ENCODE data around the gene CACNA1C. TPM values are rescaled to one million over a fixed set of nuclear protein-coding genes. Genes with fewer than 3 reads are reported as not detected.

Gene CACNA1C
- total RNA-seq, 3 donors from 2014 or later, result 2.6 to 11.8 (median 9.5) TPM

GRCh38 chr12:2596441-2596840 lies 543.7 kb downstream of the CACNA1C start:
- TF ChIP-seq POLR2AphosphoS5 (IDR thresholded peaks at IDR 0.05), result no peak
- TF ChIP-seq CTCF (IDR thresholded peaks at IDR 0.05), result no peak
- no peak for TF ChIP-seq POLR2A (IDR thresholded peaks at IDR 0.05)
- no peaks in the 10 kb centered on the region for H3K36me3 ChIP-seq
- no peak for DNase-seq (ENCODE audit: low spot score in 2 of 2)

GRCh38 chr12:2605301-2605700 lies 552.5 kb downstream of the CACNA1C start:
- TF ChIP-seq CTCF (IDR thresholded peaks at IDR 0.05), result no peak
- no peak for TF ChIP-seq POLR2AphosphoS5 (IDR thresholded peaks at IDR 0.05)
- TF ChIP-seq POLR2A (IDR thresholded peaks at IDR 0.05), result no peak
- no peaks in the 10 kb centered on the region for H3K36me3 ChIP-seq
- no peaks in the 10 kb centered on the region for H3K9me3 ChIP-seq
- H3K27ac ChIP-seq, result no peak overlapping the region
- no peak for DNase-seq (ENCODE audit: low spot score in 2 of 2)
- no peaks in the 10 kb centered on the region for H3K27me3 ChIP-seq
- H3K4me1 ChIP-seq, result no peaks in the 10 kb centered on the region
- intact Hi-C loops (cut with DNase I; ENCODE audit: low total_unique reads), result no loop called here
- H3K4me3 ChIP-seq, result no peak overlapping the region

More at GRCh38 chr12:2596441-2596840, 543.7 kb downstream of the CACNA1C start:
- Histone ChIP-seq H3K27me3 (no peaks in the 10 kb centered on the region), H3K4me3 (no peak overlapping the region), H3K4me1 (no peaks in the 10 kb centered on the region), H3K27ac (no peak overlapping the region), H3K9me3 (peaks cover 7 to 15% of the 10 kb centered on the region in 2 donors)
- intact Hi-C loops (cut with DNase I; ENCODE audit: low total_unique reads), result no loop called here

- Histone ChIP-seq H3K9me3 (no peaks in the 10 kb centered on the region), H3K4me3 (no peak overlapping the region), H3K27ac (no peak overlapping the region), H3K27me3 (no peaks in the 10 kb centered on the region), H3K36me3 (no peaks in the 10 kb centered on the region), H3K4me1 (no peaks in the 10 kb centered on the region)
- no peak for TF ChIP-seq POLR2AphosphoS5 (IDR thresholded peaks at IDR 0.05)
- TF ChIP-seq POLR2A (IDR thresholded peaks at IDR 0.05), result no peak
- TF ChIP-seq CTCF (IDR thresholded peaks at IDR 0.05), result no peak
- no peak for DNase-seq (ENCODE audit: low spot score in 2 of 2)
- intact Hi-C loops (cut with DNase I; ENCODE audit: low total_unique reads), result no loop called here
Observed at GRCh38 chr12:2606186-2606910, 553.6 kb downstream of the CACNA1C start.

GRCh38 chr12:2607881-2608607 lies 555.3 kb downstream of the CACNA1C start:
- no peaks in the 10 kb centered on the region for H3K9me3 ChIP-seq
- no peak for DNase-seq (ENCODE audit: low spot score in 2 of 2)
- no peaks in the 10 kb centered on the region for H3K36me3 ChIP-seq
- no peak overlapping the region for H3K27ac ChIP-seq
- no peaks in the 10 kb centered on the region for H3K27me3 ChIP-seq
- H3K4me3 ChIP-seq, result no peak overlapping the region
- intact Hi-C loops (cut with DNase I; ENCODE audit: low total_unique reads), result no loop called here
- H3K4me1 ChIP-seq, result no peaks in the 10 kb centered on the region
- TF ChIP-seq POLR2A (IDR thresholded peaks at IDR 0.05), result no peak
- no peak for TF ChIP-seq CTCF (IDR thresholded peaks at IDR 0.05)
- TF ChIP-seq POLR2AphosphoS5 (IDR thresholded peaks at IDR 0.05), result no peak

- no peaks in the 10 kb centered on the region for H3K4me1 ChIP-seq
- H3K4me3 ChIP-seq, result no peak overlapping the region
- intact Hi-C loops (cut with DNase I; ENCODE audit: low total_unique reads), result no loop called here
- no peaks in the 10 kb centered on the region for H3K36me3 ChIP-seq
- no peaks in the 10 kb centered on the region for H3K27me3 ChIP-seq
- no peak for DNase-seq (ENCODE audit: low spot score in 2 of 2)
- TF ChIP-seq POLR2A (IDR thresholded peaks at IDR 0.05) (no peak), POLR2AphosphoS5 (IDR thresholded peaks at IDR 0.05) (no peak), CTCF (IDR thresholded peaks at IDR 0.05) (no peak)
- no peak overlapping the region for H3K27ac ChIP-seq
- H3K9me3 ChIP-seq, result no peaks in the 10 kb centered on the region
Observed at GRCh38 chr12:2608608-2608945, 555.8 kb downstream of the CACNA1C start.
